CD4-positive, alpha-beta T cell treated with Interleukin-15 for 4 hours (primary cell): ENCODE results near the gene DPP4.

ENCODE experiments used
- DNase-seq: peaks from one replicate; pipeline ENCODE4 v3.0.0-alpha.2; 2020; ENCODE audit warnings: low spot score

Gene DPP4

GRCh38 chr2:162073888-162074631 lies at the start of gene DPP4:
Gene DPP4 (minus strand): TSS chr2:162074215. CDS start chr2:162073981, 234 bp downstream.
- peak; percentile 46 for DNase-seq

- no peak for DNase-seq
These were observed 44.4 kb upstream of the DPP4 start for GRCh38 chr2:162118166-162119031.

GRCh38 chr2:162116352-162116751 lies 42.3 kb upstream of the DPP4 start:
- DNase-seq, result no peak

DNA sequence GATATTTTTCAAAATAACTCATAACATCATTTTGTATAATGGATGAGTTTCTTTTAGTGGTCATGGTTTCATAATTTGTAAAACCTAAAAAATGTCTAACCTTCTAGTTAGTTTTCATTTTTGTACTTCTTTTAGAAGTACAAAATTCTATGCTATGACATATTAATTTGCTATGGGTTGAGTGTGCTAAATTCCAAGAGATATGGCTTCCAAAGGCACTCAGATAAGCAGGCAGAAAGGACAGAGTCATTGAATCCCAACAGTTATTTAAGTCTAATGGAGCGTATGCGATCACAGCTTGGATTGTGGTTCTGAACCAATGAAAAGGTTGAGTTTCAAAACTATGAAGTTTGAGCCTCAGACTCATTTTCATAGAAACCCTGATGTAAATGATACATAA lies 41.1 kb upstream of the DPP4 start:
- no peak for DNase-seq

- DNase-seq, result no peak
These were observed 40.3 kb upstream of the DPP4 start for GRCh38 chr2:162114271-162114670.

- no peak for DNase-seq
These were observed 39.8 kb upstream of the DPP4 start for GRCh38 chr2:162113776-162114168.

- no peak for DNase-seq
These were observed 39.2 kb upstream of the DPP4 start for GRCh38 chr2:162113088-162113775.

DNA sequence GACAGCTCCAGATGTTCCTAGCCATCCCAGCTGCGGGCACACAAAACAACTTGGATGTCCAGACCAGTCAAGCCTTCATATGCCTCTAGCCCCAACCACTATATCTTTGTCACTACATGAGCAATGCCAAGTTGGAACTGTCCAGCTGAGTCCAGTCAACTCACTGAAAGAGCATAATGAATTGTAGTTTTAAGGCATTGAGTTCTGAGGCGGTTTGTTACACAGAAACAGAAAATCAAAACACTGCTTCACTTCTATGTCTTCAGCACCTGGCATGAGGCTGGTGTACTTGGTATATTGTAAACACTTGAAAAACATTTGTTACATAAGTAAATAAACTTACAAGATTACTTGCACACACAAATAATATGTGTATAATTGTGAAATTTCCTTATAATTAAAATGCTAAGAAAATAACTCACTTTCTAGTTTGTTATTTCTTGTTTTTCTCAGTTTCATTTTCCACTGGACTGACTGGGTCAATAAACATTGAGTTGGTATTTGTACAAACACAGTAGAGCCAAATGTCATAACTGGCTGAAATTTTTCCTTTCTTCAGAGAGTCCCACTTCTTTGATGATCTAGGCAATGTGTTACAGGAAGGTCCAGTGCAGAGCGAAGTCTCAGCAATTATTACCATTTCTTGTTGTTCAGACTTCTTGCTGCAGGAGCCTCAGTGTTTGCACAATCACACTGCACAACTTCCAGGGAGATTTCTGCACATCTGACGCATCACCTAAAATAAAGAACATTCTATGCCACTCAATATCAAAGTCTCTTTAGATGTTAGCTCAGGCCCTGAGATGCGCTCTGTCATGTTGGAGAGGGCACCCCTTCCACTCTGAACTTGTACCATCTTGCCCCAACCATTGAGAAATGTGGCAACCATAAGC lies 38.2 kb upstream of the DPP4 start:
- no peak for DNase-seq

DNA sequence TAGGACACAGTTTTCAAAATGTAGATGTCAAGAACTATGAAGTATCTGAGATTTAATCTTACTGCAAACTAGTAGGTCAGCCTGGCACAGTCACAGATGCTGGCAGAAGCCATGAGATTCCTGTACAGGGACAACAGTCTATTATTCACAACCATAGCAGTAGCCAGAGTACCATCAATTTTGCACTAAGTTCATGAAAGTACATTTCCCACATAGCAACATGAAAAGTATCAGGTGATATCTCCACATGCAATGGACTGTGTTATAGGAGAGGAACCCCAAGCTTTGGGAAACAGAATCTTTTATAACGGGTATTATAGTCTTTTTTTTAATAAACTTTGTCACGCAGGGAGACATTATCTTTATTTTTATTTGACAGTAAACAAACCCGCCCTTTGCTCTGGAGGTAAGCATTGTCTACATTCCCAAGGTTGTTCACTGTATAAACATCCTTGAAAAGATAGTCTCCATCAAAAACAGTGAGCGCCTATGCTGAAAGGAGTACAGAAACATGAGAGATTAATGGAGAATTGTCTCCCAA lies 33.4 kb upstream of the DPP4 start:
- DNase-seq, result no peak

- DNase-seq, result no peak
These were observed 32.7 kb upstream of the DPP4 start for GRCh38 chr2:162106746-162107145.

GRCh38 chr2:162106146-162106551 lies 32.1 kb upstream of the DPP4 start:
- no peak for DNase-seq

GRCh38 chr2:162103443-162104009 lies 29.5 kb upstream of the DPP4 start:
- no peak for DNase-seq

GRCh38 chr2:162100579-162100978 lies 26.6 kb upstream of the DPP4 start:
- DNase-seq, result no peak

DNA sequence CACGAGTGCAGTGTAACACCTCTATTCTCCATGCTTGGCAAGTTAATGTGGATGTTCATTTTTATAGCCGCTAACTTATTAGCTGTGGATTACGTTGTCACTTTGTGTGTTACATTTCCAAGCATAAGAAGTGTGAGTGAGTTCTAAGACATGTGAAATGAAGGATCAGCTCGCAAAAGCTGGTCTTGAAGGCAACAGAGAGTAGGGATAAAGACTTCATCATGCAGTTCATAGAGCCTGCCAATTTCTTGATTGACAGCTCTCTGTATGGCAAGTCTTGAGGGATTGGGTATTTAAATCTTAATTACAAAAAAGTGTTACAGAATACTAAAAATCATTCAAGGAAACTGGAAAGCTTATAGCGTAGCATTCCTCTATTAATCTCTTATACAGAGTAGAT lies 25.8 kb upstream of the DPP4 start:
- no peak for DNase-seq

DNA sequence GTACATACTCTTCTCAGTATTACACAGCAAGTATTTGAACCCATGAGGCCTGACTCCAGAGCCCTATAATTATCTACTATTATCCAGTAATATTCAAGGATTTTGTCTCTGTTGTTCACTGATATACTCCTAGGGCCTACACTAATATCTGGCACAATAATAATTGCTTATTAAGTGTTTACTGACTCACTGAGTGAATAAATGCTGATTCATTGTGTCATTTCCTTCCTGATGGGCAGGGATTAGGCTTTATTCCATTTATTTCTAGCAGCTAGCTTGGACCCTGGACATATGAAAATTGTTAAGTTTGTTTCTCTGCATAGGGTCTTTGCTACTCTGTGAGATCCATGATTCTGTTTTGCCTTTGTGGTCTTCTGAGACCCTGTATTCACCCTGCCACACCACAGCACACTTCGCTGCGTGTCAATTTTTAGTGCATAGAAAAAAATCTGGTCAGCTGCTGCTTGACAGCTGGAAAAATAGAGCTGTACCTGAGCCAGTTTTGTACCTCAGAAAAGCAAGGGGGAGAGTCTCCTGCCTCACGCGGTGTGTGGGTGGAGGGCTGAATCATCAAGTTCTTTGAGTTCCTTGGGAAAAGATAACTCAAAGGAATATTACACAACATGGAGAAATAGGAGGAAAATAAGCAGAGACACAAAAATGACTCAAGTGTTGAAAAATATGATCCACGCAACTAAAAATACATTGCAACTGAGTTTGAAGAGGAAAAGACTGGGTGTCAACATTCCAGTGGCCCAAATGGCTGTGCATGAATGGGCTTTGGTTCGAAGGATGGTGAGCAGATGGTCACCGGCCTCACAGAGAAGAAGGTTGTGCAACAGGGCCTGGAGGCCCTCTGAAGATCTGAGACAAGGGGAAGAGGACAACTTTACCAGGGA lies 18.9 kb upstream of the DPP4 start:
- DNase-seq, result no peak

DNA sequence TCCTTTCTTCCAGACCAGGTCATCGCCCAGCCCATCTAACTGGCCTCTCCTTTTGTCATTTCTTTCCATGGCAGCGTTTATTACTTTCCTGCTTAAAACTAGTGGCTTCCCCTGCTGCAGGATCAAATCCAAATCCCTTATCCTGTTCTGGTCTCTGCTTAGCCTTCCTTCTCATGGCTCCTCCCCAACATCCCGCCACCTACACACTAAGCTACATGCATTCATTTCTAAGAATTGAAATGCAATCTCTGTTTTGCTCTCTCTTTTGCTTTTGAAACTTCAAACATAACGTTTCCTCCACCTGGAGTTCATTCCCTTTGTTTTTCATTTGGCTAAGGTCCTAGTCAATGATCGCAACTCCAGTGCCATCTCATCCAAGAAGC lies 18.0 kb upstream of the DPP4 start:
- DNase-seq, result no peak

DNA sequence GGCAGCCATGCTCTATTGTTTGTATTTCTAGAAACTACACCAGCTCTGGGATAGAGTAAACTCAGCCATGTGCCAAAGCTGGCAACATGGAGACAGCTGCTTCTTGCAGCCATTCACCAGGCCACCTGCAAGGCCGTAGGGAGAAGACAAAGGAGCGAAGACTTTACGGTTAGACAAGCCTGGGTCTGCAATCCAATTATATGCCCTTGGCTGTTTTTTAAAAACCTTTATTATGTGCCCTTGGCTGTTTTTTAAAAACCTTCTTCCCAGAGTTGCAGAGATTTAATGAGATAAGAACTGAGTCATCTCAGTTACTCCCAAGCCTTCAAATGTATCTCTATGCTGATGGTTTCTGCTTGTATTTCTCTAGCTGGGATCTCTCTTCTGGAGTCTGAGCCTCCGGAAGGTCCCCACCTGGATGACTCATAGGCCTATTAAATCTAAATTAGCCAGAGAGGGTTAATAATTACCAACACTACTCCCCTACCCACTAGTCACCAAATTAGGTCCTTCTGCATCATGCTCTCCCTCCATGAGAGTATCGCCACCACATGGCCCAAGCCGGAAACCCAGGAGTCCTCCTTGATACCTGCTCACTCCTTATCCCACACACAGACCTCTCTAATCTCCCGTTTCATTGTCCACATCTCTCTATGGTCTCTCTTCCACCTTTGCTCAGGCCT lies 17.5 kb upstream of the DPP4 start:
- peak; percentile 25 for DNase-seq

DNA sequence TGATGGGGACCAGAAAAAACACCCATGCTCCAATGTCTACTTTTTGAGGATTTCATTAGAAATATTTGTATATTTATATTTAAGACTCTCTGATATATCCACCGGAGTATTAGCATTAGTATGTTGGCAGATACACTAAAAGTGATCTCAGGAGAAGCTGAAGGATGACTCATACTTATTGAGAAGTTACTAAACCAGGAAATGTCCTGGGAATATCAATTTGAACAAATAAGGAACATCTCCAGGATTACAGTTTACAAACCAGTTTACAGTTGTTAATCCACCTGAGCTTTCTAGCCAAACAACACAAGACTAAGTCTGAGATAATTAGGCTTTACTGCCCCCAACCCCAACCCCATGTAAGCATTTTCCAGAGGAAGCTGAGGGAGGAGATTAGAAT lies 16.1 kb upstream of the DPP4 start:
- no peak for DNase-seq

DNA sequence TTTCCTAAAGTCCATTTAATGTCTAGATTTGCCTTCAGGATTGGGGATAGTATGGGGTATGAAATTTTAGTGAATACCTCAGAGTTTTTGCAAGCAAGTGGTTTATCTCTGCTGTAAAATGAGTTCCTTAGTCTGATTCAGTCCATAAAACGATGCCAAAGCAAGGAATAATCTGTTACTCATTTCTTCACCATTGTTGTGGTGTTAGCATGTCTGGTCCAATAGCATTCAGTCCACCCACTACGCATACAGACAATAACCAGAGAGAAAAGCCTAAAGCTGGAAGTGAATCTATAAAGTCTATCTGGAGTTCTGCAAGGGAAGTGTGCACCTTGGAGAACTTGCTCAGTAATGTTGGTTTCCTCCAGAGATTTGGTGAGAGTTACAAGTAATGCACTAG lies 12.9 kb upstream of the DPP4 start:
- DNase-seq, result no peak
